GM06990 (cell line): ENCODE data around the gene DENND1A.
"Not testable (repeated sequence)": the region's sequence is repeated elsewhere in the genome, so short reads cannot be mapped to it uniquely, and the experiment has no call there.

Experiments
- DNase-seq: peaks from one replicate; pipeline ENCODE4 v3.0.0-alpha.2; 2011; ENCODE audit not compliant: insufficient read length; ENCODE audit errors: extremely low read depth
- H3K27me3 ChIP-seq: replicated peaks from 2 replicates; pipeline ENCODE4 v1.6.0; 2011; ENCODE audit warnings: low read length; ENCODE audit not compliant: control insufficient read depth, insufficient read depth
- H3K36me3 ChIP-seq: 2 replicates; pipeline ENCODE4 v1.5.1; 2011; ENCODE audit warnings: low read length; ENCODE audit not compliant: control insufficient read depth, insufficient read depth
- H3K4me3 ChIP-seq: replicated peaks from 2 replicates; pipeline ENCODE4 v1.5.1; 2011; ENCODE audit warnings: low read depth, mild to moderate bottlenecking, control low read depth, low read length
- CTCF ChIP-seq: IDR thresholded peaks from 2 replicates; pipeline ENCODE4 v1.5.1; 2011; ENCODE audit warnings: low read length, control low read depth, mild to moderate bottlenecking, inconsistent platforms; ENCODE audit not compliant: insufficient read depth, poor library complexity, severe bottlenecking

DENND1A gene

GRCh38 chr9:123336959-123337358 is 593.0 kb downstream of the DENND1A start:
- no peaks in the 10 kb centered on the region for H3K36me3 ChIP-seq
- no peak for DNase-seq
- no peaks in the 10 kb centered on the region for H3K27me3 ChIP-seq
- H3K4me3 ChIP-seq: no peak overlapping the region
- no peak for TF ChIP-seq CTCF

- no peak for TF ChIP-seq CTCF
- Histone ChIP-seq H3K36me3 (no peaks in the 10 kb centered on the region), H3K4me3 (no peak overlapping the region), H3K27me3 (no peaks in the 10 kb centered on the region)
- DNase-seq: no peak
These were observed 593.5 kb downstream of the DENND1A start for GRCh38 chr9:123336449-123336848.

GRCh38 chr9:123335986-123336329 is 594.0 kb downstream of the DENND1A start:
- no peak for TF ChIP-seq CTCF
- DNase-seq: no peak
- no peaks in the 10 kb centered on the region for H3K36me3 ChIP-seq
- H3K27me3 ChIP-seq: no peaks in the 10 kb centered on the region
- H3K4me3 ChIP-seq: no peak overlapping the region

DNA sequence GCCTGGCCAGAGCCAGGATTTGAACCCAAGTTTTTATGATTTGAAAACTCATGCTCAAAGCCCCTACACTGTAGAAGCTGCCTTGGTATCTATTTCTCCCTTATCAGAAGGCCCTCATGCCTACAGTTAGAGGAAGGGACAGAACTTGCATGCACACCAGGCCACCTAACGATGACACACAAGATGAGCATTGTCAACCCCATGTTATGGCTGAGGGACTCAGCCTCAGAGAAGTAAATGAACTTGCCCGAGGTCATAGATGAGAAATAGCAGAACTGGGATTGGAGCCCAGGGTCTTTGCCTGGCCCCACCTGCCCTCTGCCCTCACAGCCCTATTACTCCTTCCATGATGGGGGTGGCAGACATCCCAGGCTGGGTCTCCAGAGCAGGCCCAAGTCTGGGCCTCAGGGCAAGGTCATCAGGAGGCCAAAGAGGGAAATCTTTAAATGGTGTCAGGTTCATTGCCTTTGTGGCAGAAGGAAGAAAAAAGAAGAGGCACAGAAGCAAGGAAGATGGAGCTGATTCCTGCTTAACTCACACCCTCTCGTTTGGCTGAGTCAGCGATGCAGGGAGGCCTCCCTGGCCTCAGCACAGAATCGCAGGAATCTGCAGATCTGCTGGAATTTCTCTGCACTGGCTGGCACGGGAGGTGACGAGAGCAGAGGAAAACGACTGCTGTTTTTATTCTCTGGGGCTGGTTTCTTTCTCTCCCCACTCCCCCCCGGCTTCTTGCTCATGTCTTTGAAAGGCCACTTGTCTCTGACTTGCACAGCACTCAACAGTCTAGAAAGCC is 594.5 kb downstream of the DENND1A start:
- TF ChIP-seq CTCF: no peak
- no peak for DNase-seq

GRCh38 chr9:123334639-123335038 is 595.3 kb downstream of the DENND1A start:
- Histone ChIP-seq H3K27me3 (no peaks in the 10 kb centered on the region), H3K4me3 (no peak overlapping the region), H3K36me3 (no peaks in the 10 kb centered on the region)
- no peak for DNase-seq
- no peak for TF ChIP-seq CTCF

More for the DNA sequence above, 594.5 kb downstream of the DENND1A start:
- Histone ChIP-seq H3K4me3 (no peak overlapping the region), H3K27me3 (no peaks in the 10 kb centered on the region), H3K36me3 (no peaks in the 10 kb centered on the region)

DNA sequence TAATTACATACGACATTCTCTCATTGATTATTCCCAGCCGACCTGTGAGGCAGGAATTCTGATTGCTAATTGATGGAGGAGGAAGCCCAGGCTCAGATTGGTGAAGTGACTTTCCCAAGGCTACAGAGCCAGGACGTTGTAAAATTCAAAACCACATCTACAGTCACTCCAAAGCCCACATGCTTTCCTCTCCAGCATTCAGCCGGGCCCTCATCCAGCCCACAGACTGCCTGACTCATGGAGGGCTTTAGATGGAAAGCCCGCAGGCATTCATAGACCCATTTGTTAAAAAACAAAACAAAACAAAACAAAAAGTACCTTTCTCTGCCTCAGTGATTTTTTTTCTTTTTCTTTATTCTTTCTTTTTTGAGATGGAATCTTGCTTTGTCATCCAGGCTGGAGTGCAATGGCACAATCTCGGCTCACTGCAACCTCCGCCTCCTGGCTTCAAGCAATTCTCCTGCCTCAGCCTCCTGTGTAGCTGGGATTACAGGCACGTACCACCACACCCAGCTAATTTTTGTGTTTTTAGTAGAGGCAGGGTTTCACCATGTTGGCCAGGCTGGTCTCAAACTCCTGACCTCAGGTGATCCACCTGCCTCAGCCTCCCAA is 596.8 kb downstream of the DENND1A start:
- H3K4me3 ChIP-seq, H3K27me3 ChIP-seq, H3K36me3 ChIP-seq, DNase-seq: not testable (repeated sequence)
